Effector memory CD8-positive, alpha-beta T cell (primary cell): ENCODE results near the gene FRAS1.
"Not testable (repeated sequence)": the region's sequence is repeated elsewhere in the genome, so short reads cannot be mapped to it uniquely, and the experiment has no call there.

ENCODE experiments used
- ATAC-seq: fragments of 150-1000 bp; cut with Tn5 transposase; replicated peaks from 2 replicates; pipeline ENCODE4 v1.10.0; 2021; ENCODE audit warnings: mild to moderate bottlenecking, moderate library complexity
- DNase-seq, 3 experiments: peaks; one replicate each; pipeline ENCODE4 v3.0.0; 2021
- H3K27ac Mint-ChIP-seq, 2 donors: one replicate each; pipeline ENCODE4 v1.8.0; 2022; ENCODE audit warnings: mild to moderate bottlenecking in 2 of 2, mixed read lengths in 2 of 2, moderate library complexity in 2 of 2
- H3K27me3 Mint-ChIP-seq, 2 donors: one replicate each; pipeline ENCODE4 v1.8.0; 2022; ENCODE audit warnings: mixed read lengths in 2 of 2
- H3K36me3 Mint-ChIP-seq: one replicate; pipeline ENCODE4 v1.8.0; 2022; ENCODE audit warnings: mild to moderate bottlenecking, moderate library complexity, mixed read lengths; ENCODE audit not compliant: insufficient read depth
- H3K4me1 Mint-ChIP-seq, 2 donors: one replicate each; pipeline ENCODE4 v1.8.0; 2022; ENCODE audit warnings: low read depth in 2 of 2, mixed read lengths in 2 of 2
- H3K4me3 Mint-ChIP-seq, 2 donors: one replicate each; pipeline ENCODE4 v1.8.0; 2022; ENCODE audit warnings: mild to moderate bottlenecking in 2 of 2, mixed read lengths in 2 of 2, moderate library complexity in 2 of 2
- H3K9me3 Mint-ChIP-seq, 2 donors: one replicate each; pipeline ENCODE4 v1.8.0; 2022; ENCODE audit warnings: mixed read lengths in 2 of 2

FRAS1 gene

DNA sequence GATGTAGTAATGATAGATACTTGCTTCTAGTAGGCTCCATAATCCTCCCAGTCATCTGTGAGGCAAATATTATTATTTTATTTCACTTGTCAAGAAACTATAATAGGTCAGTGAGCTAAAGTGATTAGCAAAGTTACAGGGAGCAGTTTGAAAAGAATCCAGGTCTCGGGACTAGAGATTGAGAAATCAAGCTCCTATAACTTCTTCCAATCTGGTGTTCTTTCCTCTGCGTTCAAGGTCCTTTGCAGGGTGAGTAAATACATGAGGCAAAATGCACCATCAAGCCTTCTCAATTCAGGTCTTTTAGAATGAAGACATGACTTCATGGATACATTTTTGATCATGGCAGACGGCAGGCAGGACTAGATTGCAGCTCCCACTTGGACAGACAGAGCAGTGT is 150.4 kb downstream of the FRAS1 start:
- ATAC-seq (no peak), DNase-seq (no peak)
- peaks cover 0 to 33% of the 10 kb centered on the region in 2 donors for H3K27me3 Mint-ChIP-seq
- no peaks in the 10 kb centered on the region for H3K36me3 Mint-ChIP-seq
- H3K4me3 Mint-ChIP-seq: no peak overlapping the region
- peaks cover 0 to 11% of the 10 kb centered on the region in 2 donors for H3K9me3 Mint-ChIP-seq
- H3K4me1 Mint-ChIP-seq: no peaks in the 10 kb centered on the region
- H3K27ac Mint-ChIP-seq: no peak overlapping the region

DNA sequence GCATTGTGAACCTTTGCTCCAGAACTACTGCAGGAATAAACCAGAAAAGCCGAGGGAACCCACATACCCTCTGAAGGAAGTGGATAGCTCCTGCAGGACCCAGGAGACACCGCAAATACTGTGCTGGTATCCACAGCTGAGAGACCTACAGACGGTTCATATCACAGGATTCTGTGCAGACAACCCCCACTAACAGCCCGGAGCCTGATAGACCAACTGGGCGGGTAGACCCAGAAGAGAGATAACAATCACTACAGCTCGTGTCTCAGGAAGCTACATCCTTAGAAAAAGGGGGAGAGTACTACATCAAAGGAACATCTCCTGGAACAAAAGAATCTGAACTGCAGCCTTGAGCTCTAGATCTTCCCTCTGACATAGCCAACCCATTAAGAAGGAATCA is 150.8 kb downstream of the FRAS1 start:
- no peaks in the 10 kb centered on the region for H3K4me1 Mint-ChIP-seq
- ATAC-seq (no peak), DNase-seq (no peak)
- H3K27ac Mint-ChIP-seq: no peak overlapping the region
- no peak overlapping the region for H3K4me3 Mint-ChIP-seq
- H3K9me3 Mint-ChIP-seq: peaks cover 0 to 11% of the 10 kb centered on the region in 2 donors
- no peaks in the 10 kb centered on the region for H3K36me3 Mint-ChIP-seq
- peaks cover 0 to 33% of the 10 kb centered on the region in 2 donors for H3K27me3 Mint-ChIP-seq

DNA sequence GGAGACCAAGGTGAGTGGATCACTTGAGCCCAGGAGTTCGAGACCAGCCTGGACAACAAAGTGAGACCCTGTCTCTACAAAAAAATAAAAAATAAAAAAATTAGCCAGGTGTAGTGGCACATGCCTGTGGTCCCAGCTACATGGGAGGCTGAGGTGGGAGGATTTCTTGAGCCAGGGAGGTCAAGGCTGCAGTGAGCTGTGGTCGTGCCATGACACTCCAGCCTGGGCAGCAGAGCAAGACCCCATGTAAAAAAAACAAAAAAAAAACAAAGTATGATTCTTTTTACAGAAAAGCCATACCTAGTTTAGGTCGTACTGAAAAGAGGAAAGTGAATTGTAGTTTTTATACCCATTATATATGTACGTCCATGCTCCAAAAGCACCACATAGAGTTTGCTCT is 151.8 kb downstream of the FRAS1 start:
- Mint-ChIP-seq H3K9me3 (peaks cover 0 to 11% of the 10 kb centered on the region in 2 donors), H3K27me3 (peaks cover 0 to 33% of the 10 kb centered on the region in 2 donors)
- not testable (repeated sequence) for H3K27ac Mint-ChIP-seq, ATAC-seq, H3K4me3 Mint-ChIP-seq, DNase-seq, H3K4me1 Mint-ChIP-seq, H3K36me3 Mint-ChIP-seq

DNA sequence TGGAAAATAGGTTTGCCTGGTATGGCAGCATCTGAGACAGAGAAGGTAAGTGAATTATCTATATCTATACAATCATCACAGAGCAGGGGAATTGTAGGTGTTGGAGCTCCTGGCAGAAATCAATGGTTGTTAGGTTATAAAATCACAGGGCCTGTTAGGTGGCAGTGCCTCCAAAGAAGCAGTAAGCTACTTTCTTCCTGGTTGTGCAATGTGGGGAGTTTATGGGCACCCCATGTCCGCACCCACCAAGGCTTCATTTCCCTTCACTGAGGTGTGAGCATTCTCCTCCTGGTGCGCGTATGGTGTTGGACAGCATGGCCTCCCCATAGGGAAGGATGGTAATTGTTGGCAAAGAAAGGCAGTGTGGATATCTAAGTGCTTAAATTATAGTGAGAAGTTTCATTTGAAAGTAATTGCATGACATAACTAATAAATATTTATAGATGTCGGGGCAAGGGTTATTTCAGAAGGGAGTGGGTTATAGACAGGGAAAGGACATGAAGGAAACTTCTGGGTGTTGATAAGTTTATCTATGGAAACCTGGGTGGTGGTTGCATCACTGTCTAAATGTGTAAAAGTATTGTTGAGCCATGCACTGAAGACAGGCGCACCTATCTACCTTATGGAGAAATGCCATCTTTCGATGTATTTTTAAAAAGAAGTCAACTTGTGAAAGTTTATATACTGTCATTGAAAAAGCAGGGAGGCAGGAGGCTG is 153.7 kb downstream of the FRAS1 start:
- no peak overlapping the region for H3K4me3 Mint-ChIP-seq
- peaks cover 5 to 18% of the 10 kb centered on the region in 2 donors for H3K27me3 Mint-ChIP-seq
- DNase-seq: no peak
- no peaks in the 10 kb centered on the region for H3K36me3 Mint-ChIP-seq
- no peaks in the 10 kb centered on the region for H3K4me1 Mint-ChIP-seq
- ATAC-seq: no peak
- no peak overlapping the region for H3K27ac Mint-ChIP-seq
- peaks cover 0 to 11% of the 10 kb centered on the region in 2 donors for H3K9me3 Mint-ChIP-seq

DNA sequence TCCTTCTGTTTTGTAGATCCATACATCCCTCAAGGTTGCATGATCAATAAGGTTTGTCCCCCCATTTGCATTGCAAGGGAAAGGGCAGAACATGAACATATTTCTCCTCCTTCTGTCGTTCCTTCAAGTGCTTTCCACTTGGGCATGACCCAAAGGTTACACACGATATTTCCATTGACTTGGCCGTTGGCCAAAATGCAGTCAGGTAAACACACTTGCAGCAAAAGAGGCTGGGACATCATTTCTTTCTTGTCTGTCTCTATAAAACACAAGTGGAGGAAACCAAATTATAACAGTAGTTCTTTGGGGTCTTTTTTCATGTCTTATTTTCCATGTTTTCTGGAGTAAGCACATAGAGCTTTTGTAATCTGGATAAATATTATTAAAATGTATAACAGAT is 156.1 kb downstream of the FRAS1 start:
- H3K27ac Mint-ChIP-seq: no peak overlapping the region
- no peak for DNase-seq
- H3K4me3 Mint-ChIP-seq: no peak overlapping the region
- H3K4me1 Mint-ChIP-seq: no peaks in the 10 kb centered on the region
- H3K9me3 Mint-ChIP-seq: peaks cover 0 to 11% of the 10 kb centered on the region in 2 donors
- H3K36me3 Mint-ChIP-seq: no peaks in the 10 kb centered on the region
- peaks cover 5 to 18% of the 10 kb centered on the region in 2 donors for H3K27me3 Mint-ChIP-seq
- no peak for ATAC-seq

DNA sequence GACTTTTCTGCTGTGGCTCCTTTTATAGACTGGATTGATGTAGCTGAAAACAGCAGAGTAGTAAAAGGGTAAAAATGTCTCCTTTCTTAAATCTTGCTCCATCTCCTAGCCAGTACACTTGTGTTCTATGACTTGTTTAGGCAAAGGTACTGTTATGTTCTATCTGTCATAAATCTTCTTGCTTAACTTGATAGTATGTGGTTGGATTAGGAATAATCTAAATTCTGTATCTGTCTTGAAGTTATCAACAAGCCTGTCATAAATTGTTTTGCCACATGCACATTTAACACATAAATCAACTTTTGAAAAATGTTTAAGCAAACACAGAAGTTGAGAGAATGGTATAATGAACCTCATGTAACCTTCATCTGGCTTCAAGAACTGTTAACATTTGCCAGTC is 157.0 kb downstream of the FRAS1 start:
- Mint-ChIP-seq H3K9me3 (peaks cover 0 to 11% of the 10 kb centered on the region in 2 donors), H3K27me3 (peaks cover 5 to 18% of the 10 kb centered on the region in 2 donors), H3K36me3 (no peaks in the 10 kb centered on the region), H3K27ac (no peak overlapping the region), H3K4me1 (no peaks in the 10 kb centered on the region), H3K4me3 (no peak overlapping the region)
- DNase-seq (no peak), ATAC-seq (no peak)

DNA sequence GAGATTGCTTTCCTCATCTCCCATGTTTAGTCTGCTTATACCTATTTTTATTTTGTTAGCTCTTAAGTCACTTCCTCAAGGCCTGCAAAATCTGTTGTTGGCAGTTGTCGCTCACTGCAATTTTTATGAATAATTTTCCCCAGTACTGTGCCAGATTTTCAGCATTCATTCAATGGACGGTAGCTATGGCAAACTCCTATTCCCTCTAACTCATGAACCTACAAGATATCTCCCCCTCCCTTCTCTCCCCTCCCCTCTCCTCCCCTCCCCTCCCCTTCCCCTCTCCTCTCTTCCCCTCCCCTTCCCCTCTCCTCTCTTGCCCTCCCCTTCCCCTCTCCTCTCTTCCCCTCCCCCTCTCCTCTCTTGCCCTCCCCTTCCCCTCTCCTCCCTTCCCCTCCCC is 160.4 kb downstream of the FRAS1 start:
- Mint-ChIP-seq H3K4me1 (no peaks in the 10 kb centered on the region), H3K27ac (no peak overlapping the region), H3K9me3 (no peaks in the 10 kb centered on the region), H3K27me3 (peaks cover 5% of the 10 kb centered on the region in 2 donors), H3K4me3 (no peak overlapping the region), H3K36me3 (no peaks in the 10 kb centered on the region)
- ATAC-seq (no peak), DNase-seq (no peak)

DNA sequence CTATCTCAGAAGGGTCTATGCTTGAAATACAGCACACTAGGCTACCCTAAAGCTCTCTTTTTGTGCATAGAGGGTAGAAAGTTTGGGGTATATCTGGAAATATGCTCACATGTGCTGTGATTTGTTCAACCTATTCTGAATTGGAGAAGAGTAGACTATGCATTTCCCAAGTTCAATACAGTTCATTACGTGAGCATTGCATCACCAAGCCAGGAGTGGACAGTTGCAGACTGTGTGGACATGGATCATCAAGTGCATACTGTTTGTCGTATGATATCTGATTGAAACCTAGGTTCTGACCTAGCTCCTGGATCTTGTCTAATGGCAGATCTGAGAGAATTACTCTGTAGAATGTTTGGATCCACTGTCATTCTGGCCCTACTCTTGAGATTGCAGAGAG is 161.1 kb downstream of the FRAS1 start:
- Mint-ChIP-seq H3K36me3 (no peaks in the 10 kb centered on the region), H3K27me3 (peaks cover 5 to 12% of the 10 kb centered on the region in 2 donors), H3K4me1 (no peaks in the 10 kb centered on the region), H3K9me3 (no peaks in the 10 kb centered on the region), H3K4me3 (no peak overlapping the region), H3K27ac (no peak overlapping the region)
- ATAC-seq (no peak), DNase-seq (no peak)

DNA sequence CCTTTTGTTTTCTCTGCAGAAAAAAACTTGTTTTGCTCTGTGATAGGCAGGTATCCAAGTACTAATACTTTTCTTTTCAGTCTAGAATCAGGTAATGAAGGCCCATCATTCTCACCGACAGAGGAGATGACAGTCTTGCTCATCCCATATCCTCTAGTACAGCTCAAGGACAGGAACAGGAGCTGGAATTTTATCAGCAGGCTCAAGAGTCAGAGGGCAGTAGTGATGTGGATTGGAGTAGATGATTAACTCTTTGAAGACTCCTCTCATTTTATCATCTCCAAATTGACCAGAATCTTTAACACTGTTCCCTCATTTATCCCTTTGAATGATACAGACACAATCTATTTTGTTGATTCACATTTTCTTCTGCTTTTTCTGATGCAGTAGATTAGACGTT is 162.7 kb downstream of the FRAS1 start:
- no peaks in the 10 kb centered on the region for H3K4me1 Mint-ChIP-seq
- H3K27ac Mint-ChIP-seq: no peak overlapping the region
- H3K4me3 Mint-ChIP-seq: no peak overlapping the region
- no peak for DNase-seq
- H3K27me3 Mint-ChIP-seq: peaks cover 0 to 13% of the 10 kb centered on the region in 2 donors
- H3K36me3 Mint-ChIP-seq: no peaks in the 10 kb centered on the region
- no peaks in the 10 kb centered on the region for H3K9me3 Mint-ChIP-seq
- no peak for ATAC-seq

DNA sequence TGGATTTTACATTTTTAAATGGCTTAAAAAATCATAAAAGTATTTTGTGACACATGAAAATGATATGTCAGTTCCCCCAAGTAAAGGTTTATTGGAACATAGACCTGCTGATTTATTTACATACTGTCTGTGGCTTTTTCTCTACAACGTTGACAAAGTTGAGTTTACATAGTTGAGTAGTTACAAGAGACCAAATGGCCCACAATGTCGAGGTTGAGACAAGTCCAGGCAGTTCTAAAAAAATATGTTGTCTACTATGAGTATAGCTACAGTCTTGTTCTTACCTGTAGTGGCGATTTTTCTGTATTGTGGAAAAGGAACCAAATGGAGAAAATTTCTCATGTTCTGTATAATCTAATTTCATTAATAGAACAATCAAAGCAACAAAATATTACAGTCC is 163.2 kb downstream of the FRAS1 start:
- no peaks in the 10 kb centered on the region for H3K9me3 Mint-ChIP-seq
- H3K4me3 Mint-ChIP-seq: no peak overlapping the region
- ATAC-seq (no peak), DNase-seq (no peak)
- H3K27ac Mint-ChIP-seq: no peak overlapping the region
- no peaks in the 10 kb centered on the region for H3K4me1 Mint-ChIP-seq
- H3K27me3 Mint-ChIP-seq: peaks cover 0 to 13% of the 10 kb centered on the region in 2 donors
- no peaks in the 10 kb centered on the region for H3K36me3 Mint-ChIP-seq

DNA sequence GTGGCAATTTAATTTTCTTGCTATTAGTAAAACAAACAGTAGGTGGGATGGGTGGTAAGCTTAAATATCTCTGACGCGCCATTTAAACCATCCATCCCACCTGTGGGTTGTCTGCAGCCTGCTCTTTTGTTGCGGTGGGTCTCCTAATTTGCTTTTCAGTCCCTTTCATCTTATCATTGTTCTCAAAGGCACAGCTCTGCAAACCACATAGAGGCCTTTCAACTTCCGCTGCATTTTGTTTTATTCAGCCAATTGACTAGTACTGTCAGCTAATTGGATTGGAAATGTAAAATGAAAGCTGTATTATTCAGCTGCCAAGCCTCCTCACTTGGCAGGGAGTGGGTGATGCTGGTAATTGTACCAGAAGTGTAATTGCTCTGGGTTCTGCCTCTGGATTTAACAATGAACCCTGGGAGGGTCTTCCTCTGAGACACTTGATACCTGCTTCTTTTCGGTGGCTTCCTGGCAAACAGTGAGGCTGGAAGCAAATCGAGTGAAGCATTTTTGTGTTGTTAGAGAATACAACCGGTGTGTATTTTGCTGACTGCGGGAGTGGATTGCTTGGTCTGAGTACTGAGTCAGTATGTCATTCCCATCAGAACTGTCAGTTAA is 165.6 kb downstream of the FRAS1 start:
- Mint-ChIP-seq H3K27me3 (peaks cover 0 to 13% of the 10 kb centered on the region in 2 donors), H3K4me1 (no peaks in the 10 kb centered on the region), H3K27ac (no peak overlapping the region), H3K36me3 (no peaks in the 10 kb centered on the region), H3K9me3 (no peaks in the 10 kb centered on the region), H3K4me3 (no peak overlapping the region)
- ATAC-seq (no peak), DNase-seq (no peak)

DNA sequence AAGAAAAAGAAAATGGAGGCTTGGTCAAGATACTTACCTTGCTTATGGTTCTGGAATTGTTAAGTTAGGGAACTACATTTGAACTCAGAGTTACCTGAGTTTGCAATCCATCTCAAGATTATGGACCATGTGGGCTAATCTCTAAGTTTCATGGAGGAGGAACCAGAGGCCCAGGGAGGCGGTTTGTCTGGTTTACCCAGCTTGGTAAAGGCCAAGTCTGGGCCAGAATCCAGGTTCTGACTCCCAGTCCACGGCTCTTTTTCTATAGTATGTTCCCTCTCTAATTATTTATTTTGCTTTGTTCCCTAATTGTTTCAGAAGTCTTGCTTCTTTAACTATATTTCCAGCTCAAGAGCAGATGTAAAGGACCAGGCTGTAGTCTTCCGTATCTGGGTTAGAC is 168.1 kb downstream of the FRAS1 start:
- H3K27ac Mint-ChIP-seq: no peak overlapping the region
- DNase-seq: no peak

DNA sequence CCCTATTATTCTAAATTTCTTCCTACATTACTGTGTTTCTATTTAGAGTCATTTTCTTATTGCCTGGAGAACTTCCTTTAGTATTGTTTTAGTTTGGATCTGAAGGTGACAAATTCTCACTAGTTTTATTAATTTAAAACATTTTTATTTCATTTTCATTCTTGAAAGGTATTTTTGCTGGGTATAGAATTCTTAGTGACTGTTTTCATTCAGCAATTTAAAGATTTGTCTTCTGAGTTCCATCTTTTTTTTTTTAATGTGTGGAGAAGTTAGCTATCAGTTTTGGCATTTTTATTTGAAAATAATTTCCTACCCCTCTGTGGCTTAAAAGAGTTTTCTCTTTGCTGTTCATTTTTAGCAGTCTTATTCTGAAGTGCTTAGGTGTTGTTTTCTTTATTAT is 169.2 kb downstream of the FRAS1 start:
- H3K4me1 Mint-ChIP-seq: no peaks in the 10 kb centered on the region
- H3K27ac Mint-ChIP-seq: no peak overlapping the region
- H3K9me3 Mint-ChIP-seq: no peaks in the 10 kb centered on the region
- ATAC-seq (no peak), DNase-seq (no peak)
- no peak overlapping the region for H3K4me3 Mint-ChIP-seq
- peaks cover 0 to 13% of the 10 kb centered on the region in 2 donors for H3K27me3 Mint-ChIP-seq
- H3K36me3 Mint-ChIP-seq: no peaks in the 10 kb centered on the region

More for the DNA sequence above, 168.1 kb downstream of the FRAS1 start:
- H3K4me3 Mint-ChIP-seq: no peak overlapping the region
- ATAC-seq: no peak
- H3K36me3 Mint-ChIP-seq: no peaks in the 10 kb centered on the region
- no peaks in the 10 kb centered on the region for H3K9me3 Mint-ChIP-seq
- no peaks in the 10 kb centered on the region for H3K4me1 Mint-ChIP-seq
- peaks cover 0 to 13% of the 10 kb centered on the region in 2 donors for H3K27me3 Mint-ChIP-seq

DNA sequence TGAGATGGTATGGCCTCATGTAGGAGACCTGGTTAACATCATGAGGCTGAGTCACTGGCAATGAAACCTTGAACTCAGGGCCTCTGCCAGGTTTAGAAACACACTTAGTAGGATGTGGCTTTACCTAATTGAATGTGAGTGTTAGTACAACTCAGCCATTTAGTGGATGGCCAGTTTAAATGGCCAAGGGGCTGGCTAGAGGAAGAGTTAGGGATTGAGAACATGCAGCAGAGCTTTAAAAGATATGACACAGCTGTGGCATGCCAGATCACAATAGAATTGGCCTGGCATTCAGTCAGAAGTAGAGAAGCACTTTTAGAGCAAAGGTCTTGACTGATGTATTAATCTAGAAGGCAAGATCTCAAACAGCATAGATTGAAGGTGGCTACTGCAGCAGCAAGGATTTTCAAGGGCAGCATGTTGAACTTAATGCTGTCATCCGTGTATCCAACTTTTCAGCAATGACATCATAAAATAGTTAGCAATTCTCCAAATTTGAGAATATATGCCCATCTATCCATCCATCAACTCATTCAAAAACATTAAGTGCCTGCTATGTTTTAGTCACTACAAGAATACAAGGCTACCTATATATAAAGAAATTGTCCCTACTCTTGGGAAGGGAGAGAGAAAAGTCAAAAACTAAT is 170.4 kb downstream of the FRAS1 start:
- Mint-ChIP-seq H3K27ac (no peak overlapping the region), H3K9me3 (no peaks in the 10 kb centered on the region), H3K36me3 (no peaks in the 10 kb centered on the region), H3K27me3 (peaks cover 0 to 8% of the 10 kb centered on the region in 2 donors), H3K4me3 (no peak overlapping the region), H3K4me1 (no peaks in the 10 kb centered on the region)
- no peak for DNase-seq
- ATAC-seq: no peak
